ENCODE results near the gene TARBP1. TPM values are rescaled to one million over a fixed set of nuclear protein-coding genes. Genes with fewer than 3 reads are reported as not detected.

The TARBP1 gene
- total RNA-seq, 1 donor from 2014 or later, result 11.4 TPM

GRCh38 chr1:234431255-234431654 lies 47.7 kb downstream of the TARBP1 start:
- Histone ChIP-seq H3K4me3 (no peak overlapping the region), H3K4me1 (no peaks in the 10 kb centered on the region), H3K36me3 (peaks cover 61% of the 10 kb centered on the region), H3K27me3 (ENCODE audit: low read depth) (no peaks in the 10 kb centered on the region), H3K9me3 (replicated peaks) (no peaks in the 10 kb centered on the region), H3K27ac (replicated peaks) (no peak overlapping the region)
- DNase-seq, result no peak
- no peak for TF ChIP-seq CTCF (IDR thresholded peaks at IDR 0.05; ENCODE audit: borderline replicate concordance)
- intact Hi-C loops (cut with micrococcal nuclease), result no loop called here

- Histone ChIP-seq H3K4me1 (no peaks in the 10 kb centered on the region), H3K36me3 (peaks cover 61% of the 10 kb centered on the region), H3K9me3 (replicated peaks) (no peaks in the 10 kb centered on the region), H3K27me3 (ENCODE audit: low read depth) (no peaks in the 10 kb centered on the region), H3K4me3 (no peak overlapping the region), H3K27ac (replicated peaks) (no peak overlapping the region)
- intact Hi-C loops (cut with micrococcal nuclease), result no loop called here
- no peak for TF ChIP-seq CTCF (IDR thresholded peaks at IDR 0.05; ENCODE audit: borderline replicate concordance)
- DNase-seq, result no peak
Observed at GRCh38 chr1:234430691-234431090, 48.3 kb downstream of the TARBP1 start.

GRCh38 chr1:234429434-234429806 lies 49.6 kb downstream of the TARBP1 start:
- intact Hi-C loops (cut with micrococcal nuclease), result no loop called here
- no peak for DNase-seq
- Histone ChIP-seq H3K4me3 (no peak overlapping the region), H3K36me3 (peaks cover 72% of the 10 kb centered on the region), H3K9me3 (replicated peaks) (no peaks in the 10 kb centered on the region), H3K4me1 (no peaks in the 10 kb centered on the region), H3K27ac (replicated peaks) (no peak overlapping the region), H3K27me3 (ENCODE audit: low read depth) (no peaks in the 10 kb centered on the region)
- no peak for TF ChIP-seq CTCF (IDR thresholded peaks at IDR 0.05; ENCODE audit: borderline replicate concordance)

- H3K4me3 ChIP-seq, result no peak overlapping the region
- no peaks in the 10 kb centered on the region for H3K27me3 ChIP-seq (ENCODE audit: low read depth)
- peaks cover 72% of the 10 kb centered on the region for H3K36me3 ChIP-seq
- H3K9me3 ChIP-seq (replicated peaks), result no peaks in the 10 kb centered on the region
- no peak for TF ChIP-seq CTCF (IDR thresholded peaks at IDR 0.05; ENCODE audit: borderline replicate concordance)
- intact Hi-C loops (cut with micrococcal nuclease), result no loop called here
- no peak for DNase-seq
- H3K4me1 ChIP-seq, result no peaks in the 10 kb centered on the region
- no peak overlapping the region for H3K27ac ChIP-seq (replicated peaks)
Observed at GRCh38 chr1:234427950-234428646, 50.9 kb downstream of the TARBP1 start.

GRCh38 chr1:234413990-234414389 lies 65.0 kb downstream of the TARBP1 start:
- intact Hi-C loops (cut with micrococcal nuclease), result no loop called here
- Histone ChIP-seq H3K36me3 (peaks cover 72% of the 10 kb centered on the region), H3K27ac (replicated peaks) (no peak overlapping the region), H3K4me1 (no peaks in the 10 kb centered on the region), H3K4me3 (no peak overlapping the region), H3K9me3 (replicated peaks) (no peaks in the 10 kb centered on the region), H3K27me3 (ENCODE audit: low read depth) (no peaks in the 10 kb centered on the region)
- no peak for DNase-seq
- no peak for TF ChIP-seq CTCF (IDR thresholded peaks at IDR 0.05; ENCODE audit: borderline replicate concordance)
